CD4-positive, alpha-beta T cell treated with Interleukin-4 for 4 hours (primary cell): ENCODE measurements around the gene TERB1.
A peak's percentile ranks its signal among the peaks of the same experiment; 100 is the strongest.
"Not testable (repeated sequence)": the region's sequence is repeated elsewhere in the genome, so short reads cannot be mapped to it uniquely, and the experiment has no call there.

Experiments used
- DNase-seq: peaks from one replicate; pipeline ENCODE4 v3.0.0-alpha.2; 2020

Gene TERB1

DNA sequence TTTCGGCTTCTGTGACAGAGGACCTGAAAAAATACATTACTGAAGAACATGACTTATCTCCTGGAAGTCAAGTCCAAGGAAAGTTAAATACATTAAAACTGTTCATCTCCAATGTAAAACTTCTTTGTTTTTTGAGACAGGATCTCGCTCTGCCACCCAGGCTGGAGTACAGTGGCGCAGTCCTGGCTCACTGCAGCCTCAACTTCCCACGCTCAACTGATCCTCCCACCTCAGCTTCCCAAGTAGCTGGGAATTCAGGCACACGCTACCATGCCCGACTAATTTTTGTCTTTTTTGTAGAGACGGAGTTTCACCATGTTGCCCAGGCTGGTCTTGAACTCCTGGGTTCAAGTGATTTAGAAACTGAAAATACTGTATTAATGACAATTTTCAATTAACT lies 9.7 kb upstream of the TERB1 start:
- DNase-seq: no peak

DNA sequence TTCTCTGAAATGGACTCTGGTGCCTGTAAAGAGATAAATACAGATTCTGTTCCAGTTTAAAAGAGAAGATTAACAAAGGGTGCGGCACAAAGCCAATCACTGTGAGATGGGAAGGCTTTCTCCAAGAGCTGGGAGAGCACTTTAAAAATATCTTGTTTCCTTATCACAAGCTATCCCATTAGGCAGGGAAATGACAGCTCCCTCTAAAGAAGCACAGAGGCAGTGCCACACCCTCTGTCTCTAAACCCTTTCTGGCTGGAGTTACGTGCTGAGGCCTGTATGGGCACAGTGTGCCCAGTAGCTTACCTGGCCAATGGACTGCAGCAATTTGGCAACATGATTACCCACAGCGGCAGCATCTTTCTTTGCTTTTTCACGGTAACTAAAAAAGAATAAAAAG lies 9.0 kb upstream of the TERB1 start:
- DNase-seq: no peak

DNA sequence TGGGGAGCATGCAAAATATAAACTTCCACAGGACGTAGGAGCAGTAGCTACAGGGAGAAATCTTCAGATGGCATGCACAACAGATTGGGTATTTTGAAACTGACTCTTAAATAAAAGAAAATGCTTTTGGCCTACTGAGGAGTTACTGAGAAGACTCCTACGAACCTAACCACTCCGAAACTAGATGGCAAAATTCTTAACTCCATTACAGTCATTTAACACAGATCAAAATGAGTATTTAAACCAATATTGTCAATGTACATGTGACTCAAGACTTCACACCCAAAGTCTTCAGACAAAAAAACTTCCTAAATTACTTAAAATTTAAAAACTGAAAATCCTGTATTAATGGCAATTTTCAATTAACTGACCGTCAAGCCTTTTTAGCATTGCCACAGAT lies 8.4 kb upstream of the TERB1 start:
- DNase-seq: no peak

DNA sequence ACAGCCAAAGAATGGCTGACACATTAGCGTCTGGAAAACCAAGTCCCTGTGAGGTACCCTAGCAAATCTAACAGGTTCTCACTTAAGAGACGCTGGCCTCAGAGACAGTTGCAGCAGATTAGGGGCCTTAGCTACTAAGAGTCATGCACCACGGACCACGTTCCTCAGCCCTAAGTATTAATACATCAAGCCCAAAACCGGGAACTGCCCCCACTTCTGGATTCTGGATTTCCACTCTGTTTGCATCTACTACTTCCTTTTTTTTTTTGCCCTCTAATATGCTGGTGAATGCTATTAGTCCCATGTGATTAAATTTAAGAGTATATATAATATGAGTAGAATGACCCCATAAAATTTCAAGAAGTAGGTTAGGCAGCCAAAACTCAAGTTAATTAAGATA lies 775 bp upstream of the TERB1 start:
- DNase-seq: no peak

DNA sequence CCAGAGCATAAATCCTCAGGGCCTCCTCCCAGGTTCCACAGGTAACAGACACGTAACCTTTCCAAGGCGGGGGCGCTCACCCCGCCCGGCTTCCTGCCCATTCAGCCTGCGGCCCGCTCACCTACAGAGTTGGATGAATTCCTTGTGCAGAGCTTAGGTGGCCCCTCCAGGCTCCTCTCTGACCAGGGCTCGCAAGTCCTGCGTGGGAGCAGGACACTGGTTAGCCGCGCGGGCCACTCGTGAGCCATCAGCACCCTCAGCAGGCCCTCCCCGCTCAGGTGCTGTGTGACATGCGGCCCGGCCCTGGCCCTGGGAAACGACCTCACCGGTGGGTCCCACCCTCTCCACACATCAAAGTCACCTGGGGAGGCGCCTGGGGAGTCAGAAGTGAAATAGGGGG lies 528 bp downstream of the TERB1 start:
- DNase-seq: no peak

DNA sequence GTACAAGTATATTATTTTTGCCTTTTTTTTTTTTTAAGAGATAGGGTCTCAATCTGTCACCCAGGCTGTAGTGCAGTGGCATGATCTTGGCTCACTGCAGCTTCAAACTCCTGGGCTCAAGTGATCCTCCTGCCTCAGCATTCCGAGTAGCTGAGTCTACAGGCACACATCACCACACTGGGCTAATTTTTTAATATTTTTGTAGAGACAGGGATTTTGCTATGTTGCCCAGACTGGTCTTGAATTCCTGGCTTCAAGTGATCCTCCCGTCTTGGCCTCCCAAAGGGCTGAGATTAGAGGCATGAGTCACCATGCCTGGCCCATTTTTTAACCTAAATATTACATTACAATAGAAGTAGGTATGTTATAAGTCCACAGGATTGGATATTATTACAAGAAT lies 3.2 kb downstream of the TERB1 start:
- DNase-seq: no peak

DNA sequence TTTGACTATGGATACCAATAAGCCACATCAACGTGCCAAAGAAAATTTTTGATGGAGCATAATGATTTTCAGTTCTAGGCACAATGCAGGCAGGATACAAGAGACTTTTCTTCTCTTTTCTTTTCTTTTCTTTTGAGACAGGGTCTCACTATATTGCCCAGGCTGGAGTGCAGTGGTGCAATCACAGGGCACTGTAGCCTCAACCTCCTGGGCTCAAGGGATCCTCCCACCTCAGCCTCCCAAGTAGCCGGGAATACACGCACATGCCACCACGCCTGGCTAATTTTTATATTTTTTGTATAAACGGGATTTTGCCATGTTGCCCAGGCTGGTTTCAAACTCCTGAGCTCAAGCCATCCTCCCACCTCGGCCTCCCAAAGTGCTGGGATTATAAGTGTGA lies 7.4 kb downstream of the TERB1 start:
- DNase-seq: not testable (repeated sequence)

DNA sequence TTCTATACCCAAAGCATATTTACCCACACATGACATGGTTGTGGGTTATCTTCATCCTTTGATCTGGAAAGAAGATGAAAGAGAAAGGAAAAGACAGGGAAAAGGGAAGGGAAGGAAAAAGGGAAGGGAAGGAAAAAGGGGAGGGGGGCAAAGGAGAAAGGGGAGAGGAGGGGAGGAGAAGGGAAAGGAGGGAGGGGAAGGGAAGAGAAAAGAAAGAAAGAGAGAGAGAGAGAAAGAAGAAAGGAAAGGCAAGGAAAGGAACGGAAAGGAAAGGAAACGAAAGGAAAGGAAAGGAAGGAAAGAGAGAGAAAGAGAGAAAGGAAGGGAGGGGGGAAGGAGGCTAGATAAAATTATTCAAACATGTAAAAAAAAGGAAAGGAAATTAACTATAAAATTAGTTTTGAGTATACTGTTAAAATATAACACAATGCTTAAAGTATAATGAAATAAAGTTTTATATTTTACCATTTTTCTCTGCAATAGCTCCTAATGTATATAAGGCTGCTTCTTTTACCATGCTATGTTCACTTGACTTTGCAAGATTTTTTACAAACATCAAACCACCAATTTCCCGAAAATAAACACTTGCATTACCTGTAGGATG lies 11.2 kb downstream of the TERB1 start:
- DNase-seq: no peak

DNA sequence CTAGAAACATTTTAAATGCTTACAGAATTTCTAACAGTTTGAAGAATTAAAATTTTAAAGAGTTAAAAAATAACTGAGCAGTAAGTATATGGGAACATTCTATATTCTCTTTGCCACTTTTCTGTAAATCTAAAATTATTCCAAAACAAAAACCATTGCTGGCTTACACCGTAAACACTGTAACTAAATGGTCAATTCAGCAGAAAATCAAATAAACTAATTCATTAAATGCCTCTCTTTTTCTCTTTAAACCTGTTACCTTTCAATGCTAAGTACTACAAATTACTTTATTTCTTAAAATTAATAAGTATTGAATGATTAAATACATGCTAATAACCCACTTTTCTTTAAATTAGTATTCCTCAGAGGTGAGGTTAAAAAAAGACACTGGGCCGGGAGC lies 14.0 kb downstream of the TERB1 start:
- DNase-seq: no peak

DNA sequence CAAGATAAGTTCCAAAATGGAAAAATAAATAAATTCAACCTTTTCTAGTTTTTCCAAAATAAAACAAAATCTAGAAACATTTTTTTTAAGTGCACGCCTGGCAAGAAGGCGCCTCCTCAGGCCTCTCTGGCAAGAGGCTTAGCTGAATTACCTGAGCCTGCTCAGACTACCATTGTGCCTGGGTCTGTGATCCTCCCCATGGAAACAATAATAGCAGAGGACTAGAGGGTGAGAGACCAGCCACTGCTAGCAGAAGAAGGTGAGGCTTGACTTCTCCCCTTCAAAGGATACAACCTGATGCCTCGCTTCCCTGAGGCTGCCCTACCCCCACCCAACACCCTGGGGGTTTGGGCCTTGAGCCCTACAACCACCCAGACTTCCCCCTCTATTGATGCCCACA lies 14.8 kb downstream of the TERB1 start:
- DNase-seq: no peak

DNA sequence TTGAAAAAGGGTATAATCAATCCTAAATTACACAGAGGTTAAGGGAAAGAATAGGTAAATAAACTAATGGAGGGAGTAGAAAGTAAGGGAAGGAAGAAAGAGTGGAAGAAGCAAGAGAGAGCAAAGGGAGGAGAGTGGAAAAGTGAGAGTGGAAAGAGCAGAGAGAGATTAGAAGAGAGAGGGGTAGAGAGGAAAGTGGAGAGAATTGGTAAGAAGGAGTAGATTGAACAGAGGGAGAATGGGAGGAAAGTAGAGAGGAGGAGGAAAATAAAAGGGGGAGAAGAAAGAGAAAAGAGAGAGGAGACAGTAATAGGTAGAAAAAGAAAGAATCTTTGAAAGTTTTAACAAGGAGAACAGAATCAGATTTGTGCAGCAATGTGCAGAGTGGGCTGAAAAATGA lies 24.9 kb downstream of the TERB1 start:
- no peak for DNase-seq

DNA sequence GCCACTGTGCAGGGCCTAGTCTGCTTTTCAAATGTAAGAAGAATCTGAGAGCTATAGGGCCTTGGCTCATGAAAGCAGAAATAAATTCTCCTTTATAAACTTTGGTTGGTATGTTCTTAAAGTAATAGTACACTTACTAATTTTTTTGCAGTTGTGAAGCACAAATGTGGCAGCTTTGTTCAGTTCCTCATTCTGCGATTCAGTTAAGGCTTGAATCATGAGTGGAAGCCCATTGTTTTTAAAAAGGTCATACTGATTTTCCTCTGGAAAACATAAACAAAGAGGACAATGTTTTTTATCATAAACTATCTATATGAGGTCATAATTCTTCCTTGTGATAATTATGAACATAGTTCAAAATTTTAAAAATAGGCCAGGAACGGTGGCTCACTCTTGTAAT lies 26.4 kb downstream of the TERB1 start:
- DNase-seq: no peak

DNA sequence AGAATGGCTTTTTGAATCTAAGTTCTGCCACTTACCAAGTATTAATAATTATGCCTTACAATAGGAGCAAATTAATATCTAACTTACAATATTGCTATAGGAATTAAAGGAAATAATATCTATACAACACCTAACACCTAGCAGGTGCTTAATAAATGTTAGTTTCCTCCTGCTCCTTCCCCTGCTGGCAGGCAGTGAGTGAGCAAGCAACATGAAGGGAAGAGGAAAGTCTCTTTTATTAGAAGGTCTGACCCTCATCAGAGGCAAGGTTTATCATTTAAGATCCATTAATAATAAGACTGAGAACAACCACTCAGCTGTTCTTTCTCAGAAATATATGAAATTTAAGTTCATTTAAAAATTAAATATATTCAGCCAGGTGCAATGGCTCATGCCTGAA lies 43.3 kb downstream of the TERB1 start:
- DNase-seq: no peak

DNA sequence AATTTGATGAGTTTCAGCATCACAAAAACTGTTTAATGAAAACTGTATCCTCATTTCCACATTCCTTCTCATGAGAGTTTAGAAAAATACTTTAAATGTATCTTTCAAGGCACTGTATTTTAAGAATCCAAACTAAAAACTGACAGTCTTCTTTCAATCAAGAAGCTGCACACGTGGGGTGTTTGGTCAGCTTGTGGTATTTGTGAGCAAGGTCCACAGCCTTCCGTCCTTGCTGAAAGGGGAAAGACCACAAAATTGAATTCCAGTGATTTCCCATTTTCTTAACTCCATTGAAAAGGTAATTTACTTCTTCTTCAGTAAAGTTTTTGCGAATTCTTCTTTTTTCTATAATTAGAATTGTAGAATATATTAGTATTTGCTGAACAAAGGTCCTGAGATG lies 46.6 kb downstream of the TERB1 start:
- DNase-seq: no peak

DNA sequence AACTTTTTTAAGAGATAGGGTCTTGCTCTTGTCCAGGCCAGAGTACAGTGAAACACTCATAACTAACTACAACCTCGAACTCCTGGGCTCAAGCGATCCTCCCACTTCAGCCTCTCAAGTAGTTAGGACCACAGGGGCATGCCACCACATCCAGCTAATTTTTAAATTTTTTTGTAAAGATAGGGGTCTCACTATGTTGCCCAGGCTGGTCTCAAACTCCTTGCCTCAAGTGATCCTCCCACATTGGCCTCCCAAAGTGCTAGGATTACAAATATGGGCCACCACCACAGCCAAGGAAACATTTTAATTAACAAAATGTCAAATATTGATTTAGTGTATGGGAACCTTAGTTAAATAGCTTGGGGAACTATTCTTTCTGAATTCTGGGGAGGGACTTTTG lies 47.2 kb downstream of the TERB1 start:
- no peak for DNase-seq

DNA sequence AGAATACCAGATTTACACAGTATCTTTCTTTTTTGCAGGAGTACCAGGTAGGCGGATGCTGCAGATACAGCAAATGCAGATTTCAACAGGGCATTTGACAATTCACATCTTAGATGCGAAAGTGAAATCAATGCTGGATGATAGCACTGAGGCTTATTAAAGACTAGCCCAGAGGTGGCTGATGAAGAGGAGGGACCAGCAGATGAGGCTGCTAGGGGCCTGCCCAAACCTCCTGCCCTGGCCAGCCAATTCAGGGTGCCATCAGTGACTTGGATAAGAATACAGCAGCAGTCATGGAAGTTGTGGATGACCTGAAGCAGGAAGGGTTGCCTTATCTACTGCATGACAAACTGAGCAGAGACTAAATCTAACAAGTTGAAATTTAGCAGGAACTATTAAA lies 48.4 kb downstream of the TERB1 start:
- DNase-seq: no peak

DNA sequence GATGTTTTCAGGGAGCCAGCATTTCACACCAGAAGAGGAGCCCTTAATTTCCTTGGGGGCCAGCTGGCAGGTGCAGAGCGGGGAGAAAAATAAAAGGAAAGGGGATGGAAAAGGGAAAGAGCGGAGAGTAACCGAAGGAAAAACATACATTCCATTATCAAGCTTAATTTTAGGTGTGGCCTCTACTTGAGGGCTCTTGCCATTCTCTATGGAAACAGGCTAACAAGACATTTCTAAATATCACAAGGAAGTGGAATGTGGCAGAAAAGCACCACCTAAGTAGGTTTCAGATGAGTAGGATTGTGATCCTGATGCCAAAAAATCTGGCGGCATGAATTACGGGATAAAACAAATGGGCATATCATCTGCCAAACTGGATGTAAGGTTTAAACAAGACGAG lies 49.0 kb downstream of the TERB1 start:
- DNase-seq: no peak

DNA sequence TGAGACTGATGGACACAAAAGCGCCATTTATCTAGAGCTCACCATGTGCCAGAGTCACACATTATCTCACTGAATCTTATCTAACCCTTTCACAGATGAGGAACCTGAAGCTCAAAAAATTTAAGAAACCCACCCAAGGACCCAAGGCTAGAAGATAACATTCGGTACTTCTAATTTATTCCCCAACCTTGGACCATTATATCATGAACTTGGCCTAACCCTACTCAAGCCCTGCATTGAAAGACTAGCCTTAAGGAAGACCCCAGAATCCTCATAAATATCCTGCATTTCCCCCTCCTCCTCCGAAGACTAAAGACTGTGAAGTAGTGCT lies 49.4 kb downstream of the TERB1 start:
- no peak for DNase-seq

DNA sequence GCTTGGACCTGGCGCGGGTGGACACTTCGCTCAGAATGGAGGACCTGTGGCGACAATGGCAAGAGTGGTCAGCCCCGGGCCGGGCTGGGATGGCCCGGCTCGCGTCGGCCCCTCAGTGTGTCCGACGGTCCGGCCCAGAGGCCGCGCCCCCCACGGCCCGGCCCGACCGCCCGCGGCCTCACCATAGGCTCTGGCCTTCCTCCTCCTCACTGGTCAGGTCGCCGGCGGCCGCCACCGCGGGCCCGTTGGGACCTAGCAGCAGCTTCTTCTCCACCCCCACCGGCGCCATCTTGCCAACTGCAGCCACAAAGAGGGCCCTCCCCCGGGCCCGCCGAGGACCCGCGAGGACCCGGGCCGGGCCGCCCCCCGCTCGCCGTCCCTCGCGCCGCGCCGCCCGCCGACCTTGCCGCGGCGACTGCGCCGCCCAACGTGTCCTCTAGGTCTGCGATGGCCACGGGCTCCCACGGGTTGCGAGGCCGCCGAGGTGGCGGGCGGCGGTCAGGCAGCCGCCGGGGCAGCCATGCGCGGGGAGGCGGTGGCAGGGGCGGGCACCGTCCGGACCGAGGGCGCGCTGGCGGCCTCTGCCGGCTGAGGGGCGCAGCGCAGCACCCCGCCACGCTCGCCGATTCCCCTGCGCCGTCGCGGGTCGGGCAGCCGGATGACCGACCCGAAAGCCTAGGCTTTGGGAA lies 49.9 kb downstream of the TERB1 start, which contains the start of gene DYNC1LI2:
Gene DYNC1LI2 (minus strand): TSS at position 307 of the 689 bp plus-strand sequence. CDS start 18 bp downstream, at position 289.
- DNase-seq: peak; percentile 74

DNA sequence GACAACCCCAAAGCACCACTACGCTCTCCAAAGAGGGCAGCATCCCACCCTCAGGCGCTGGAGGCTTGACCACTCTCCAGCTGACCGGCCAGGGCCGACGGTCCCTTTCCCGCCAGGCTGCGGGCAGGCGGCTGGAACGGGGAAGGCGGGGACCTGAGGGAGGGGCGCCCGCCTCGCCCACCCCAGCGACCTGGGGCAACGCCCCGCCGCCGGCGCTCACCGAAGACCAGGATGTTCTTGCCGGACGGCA lies 50.4 kb downstream of the TERB1 start:
- DNase-seq: no peak

DNA sequence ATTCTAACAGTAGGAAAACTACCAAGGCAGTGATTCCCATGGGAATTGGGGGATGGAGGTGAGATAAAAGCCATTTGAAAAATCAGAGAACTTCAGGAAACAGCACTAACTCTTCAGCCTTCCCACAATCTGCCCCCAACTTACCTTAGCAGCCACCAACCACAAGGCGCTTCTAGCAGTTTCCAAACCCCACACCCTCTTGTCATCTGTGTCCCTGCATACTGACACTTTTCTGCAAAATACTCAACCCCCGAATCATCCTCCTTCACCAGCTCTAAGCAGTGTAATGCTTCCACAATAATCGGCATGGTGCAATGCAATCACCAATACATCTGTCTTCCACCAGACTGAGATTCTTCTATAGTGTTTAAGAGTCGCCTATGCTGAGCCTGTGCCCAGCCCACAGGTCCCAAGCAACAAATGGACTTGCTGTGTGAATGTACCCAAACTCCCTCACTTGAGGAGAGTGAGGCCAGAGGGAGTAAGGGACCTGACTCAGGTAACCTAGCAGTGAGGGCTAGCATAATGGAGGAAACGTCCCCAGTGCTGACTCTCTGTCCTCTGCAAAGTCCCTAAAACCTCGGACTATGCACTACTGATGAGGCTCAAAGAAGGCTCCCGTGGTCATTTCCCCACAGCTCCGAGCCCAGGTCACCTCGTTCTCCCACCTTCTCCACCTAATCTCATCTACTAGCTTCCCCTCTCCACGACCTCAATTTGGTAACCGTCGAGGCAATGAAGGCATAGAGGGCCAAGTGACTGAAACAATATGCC lies 50.9 kb downstream of the TERB1 start:
- DNase-seq: no peak

DNA sequence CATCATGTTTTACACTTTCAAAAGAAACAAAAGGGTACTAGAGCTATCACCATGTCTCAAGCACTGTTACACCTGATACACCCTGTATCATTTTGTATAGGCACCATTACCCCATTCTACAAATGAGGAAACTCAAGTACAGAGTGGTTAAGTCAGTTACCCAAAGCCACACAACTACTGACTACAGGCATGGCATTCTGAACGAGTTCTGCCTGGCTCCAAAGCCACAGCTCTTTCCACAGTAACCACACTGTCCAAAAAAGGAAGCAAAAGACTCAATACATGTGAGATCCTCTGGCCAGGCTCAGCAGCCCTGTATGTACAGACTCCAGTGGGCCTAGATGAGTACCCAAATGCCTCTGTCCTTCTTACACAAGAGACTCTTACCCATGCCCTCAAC lies 54.7 kb downstream of the TERB1 start:
- DNase-seq: peak; percentile 19

DNA sequence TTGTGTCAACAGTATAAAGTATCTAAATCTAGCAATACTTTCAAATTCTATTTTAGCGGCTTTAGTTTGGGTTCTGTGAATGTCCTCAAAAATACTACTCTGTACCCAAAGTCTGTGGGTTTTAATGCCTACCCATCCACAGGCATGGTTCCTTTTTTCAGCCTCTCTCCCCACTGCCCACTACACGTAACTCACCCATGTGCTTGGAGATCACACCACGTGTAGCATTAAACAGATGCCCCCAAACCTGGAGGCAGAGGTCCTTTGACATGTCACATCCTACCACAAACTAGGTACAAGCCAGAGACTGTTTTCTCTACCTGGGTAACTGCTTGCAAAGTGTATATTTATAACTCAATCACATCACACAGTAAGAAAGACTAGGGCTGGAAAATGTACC lies 55.3 kb downstream of the TERB1 start:
- no peak for DNase-seq

DNA sequence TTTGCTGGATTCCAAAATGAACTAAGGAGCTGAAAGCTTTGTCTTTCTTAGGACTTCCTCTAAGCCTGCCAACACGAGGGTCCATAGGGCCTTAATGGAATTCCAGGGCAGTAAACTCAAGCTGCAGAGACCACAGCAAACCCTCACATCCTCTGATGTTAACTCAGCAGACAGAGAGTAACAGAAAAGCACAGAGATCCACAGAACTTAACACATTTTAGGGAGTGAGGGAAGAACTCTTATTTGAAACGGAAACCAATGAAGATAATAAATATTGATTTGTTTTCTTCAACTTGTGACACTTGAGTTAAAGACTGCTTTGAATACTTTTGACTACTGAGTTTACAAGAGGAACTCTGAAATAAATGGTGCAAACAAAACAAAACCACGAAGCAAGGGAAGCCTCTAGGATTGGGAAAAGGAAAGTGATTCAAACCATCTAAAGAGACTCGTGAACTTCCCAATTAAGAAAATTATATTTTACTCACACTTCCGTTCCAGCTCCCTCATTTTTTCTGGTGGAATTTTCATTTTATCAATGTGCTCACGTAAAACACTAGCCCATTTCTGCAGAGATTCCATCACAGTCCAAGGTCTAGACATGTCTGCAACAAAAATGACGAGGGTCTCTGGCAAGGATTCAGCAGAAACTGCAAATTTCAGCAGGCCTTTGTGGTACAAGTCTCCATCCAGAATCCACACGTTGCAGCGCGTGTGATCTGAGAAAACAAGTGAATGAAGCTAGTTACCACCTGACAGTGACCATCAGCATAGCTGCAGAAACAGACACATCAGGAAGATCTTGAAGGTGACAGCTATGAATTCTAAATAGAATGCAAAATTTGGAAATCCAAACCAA lies 59.2 kb downstream of the TERB1 start:
- DNase-seq: no peak
